ENCODE results near the gene SLC12A8. TPM values are rescaled to one million over a fixed set of nuclear protein-coding genes. Genes with fewer than 3 reads are reported as not detected.

SLC12A8 gene
- total RNA-seq, 1 donor from 2014 or later: 49.5 TPM

- no peak for DNase-seq (ENCODE audit: low spot score)
Measured at GRCh38 chr3:125077864-125078263, 134.7 kb downstream of the SLC12A8 start.

GRCh38 chr3:125076464-125076863 is 136.1 kb downstream of the SLC12A8 start:
- no peak for DNase-seq (ENCODE audit: low spot score)

GRCh38 chr3:125075738-125076137 is 136.8 kb downstream of the SLC12A8 start:
- no peak for DNase-seq (ENCODE audit: low spot score)

GRCh38 chr3:125073390-125073905 is 139.1 kb downstream of the SLC12A8 start:
- no peak for DNase-seq (ENCODE audit: low spot score)

GRCh38 chr3:125072749-125073389 is 139.7 kb downstream of the SLC12A8 start:
- no peak for DNase-seq (ENCODE audit: low spot score)

- DNase-seq (ENCODE audit: low spot score): no peak
Measured at GRCh38 chr3:125072301-125072700, 140.2 kb downstream of the SLC12A8 start.

- DNase-seq (ENCODE audit: low spot score): no peak
Measured at GRCh38 chr3:125069968-125070745, 142.4 kb downstream of the SLC12A8 start.

GRCh38 chr3:125069452-125069851 is 143.1 kb downstream of the SLC12A8 start:
- no peak for DNase-seq (ENCODE audit: low spot score)

- DNase-seq (ENCODE audit: low spot score): no peak
Measured at GRCh38 chr3:125068265-125068664, 144.3 kb downstream of the SLC12A8 start.

- DNase-seq (ENCODE audit: low spot score): no peak
Measured at GRCh38 chr3:125067225-125067624, 145.3 kb downstream of the SLC12A8 start.

- no peak for DNase-seq (ENCODE audit: low spot score)
Measured at GRCh38 chr3:125062904-125063618, 149.5 kb downstream of the SLC12A8 start.

GRCh38 chr3:125061646-125062045 is 150.9 kb downstream of the SLC12A8 start:
- no peak for DNase-seq (ENCODE audit: low spot score)

GRCh38 chr3:125061170-125061569 is 151.4 kb downstream of the SLC12A8 start:
- peak; percentile 53 for DNase-seq (ENCODE audit: low spot score)

GRCh38 chr3:125059488-125060245 is 152.9 kb downstream of the SLC12A8 start:
- peak; percentile 57 for DNase-seq (ENCODE audit: low spot score)

- no peak for DNase-seq (ENCODE audit: low spot score)
Measured at GRCh38 chr3:125058959-125059358, 153.6 kb downstream of the SLC12A8 start.

GRCh38 chr3:125058529-125058928 is 154.0 kb downstream of the SLC12A8 start:
- DNase-seq (ENCODE audit: low spot score): no peak

- DNase-seq (ENCODE audit: low spot score): no peak
Measured at GRCh38 chr3:125057186-125057850, 155.2 kb downstream of the SLC12A8 start.

GRCh38 chr3:125055913-125056745 is 156.4 kb downstream of the SLC12A8 start, which contains the start of gene HEG1:
HEG1 (minus strand) TSS chr3:125055997; CDS start chr3:125055890, 107 bp downstream.
- peak; percentile 77 for DNase-seq (ENCODE audit: low spot score)

GRCh38 chr3:125055331-125055912 is 157.1 kb downstream of the SLC12A8 start:
- DNase-seq (ENCODE audit: low spot score): no peak
